ENCODE results near the gene GCDH.
"Not testable (repeated sequence)": the region's sequence is repeated elsewhere in the genome, so short reads cannot be mapped to it uniquely, and the experiment has no call there.

The GCDH gene

GRCh38 chr19:12913011-12913561 lies 22.1 kb downstream of the GCDH start:
- Mint-ChIP-seq H3K27me3 (peaks cover 2% of the 10 kb centered on the region), H3K4me1 (peaks cover 4% of the 10 kb centered on the region), H3K9me3 (no peaks in the 10 kb centered on the region), H3K27ac (no peak overlapping the region), H3K36me3 (no peaks in the 10 kb centered on the region), H3K4me3 (no peak overlapping the region)
- no peak for ATAC-seq (ENCODE audit: low read depth)
- no peak for DNase-seq (ENCODE audit: low spot score in 2 of 2)

DNA sequence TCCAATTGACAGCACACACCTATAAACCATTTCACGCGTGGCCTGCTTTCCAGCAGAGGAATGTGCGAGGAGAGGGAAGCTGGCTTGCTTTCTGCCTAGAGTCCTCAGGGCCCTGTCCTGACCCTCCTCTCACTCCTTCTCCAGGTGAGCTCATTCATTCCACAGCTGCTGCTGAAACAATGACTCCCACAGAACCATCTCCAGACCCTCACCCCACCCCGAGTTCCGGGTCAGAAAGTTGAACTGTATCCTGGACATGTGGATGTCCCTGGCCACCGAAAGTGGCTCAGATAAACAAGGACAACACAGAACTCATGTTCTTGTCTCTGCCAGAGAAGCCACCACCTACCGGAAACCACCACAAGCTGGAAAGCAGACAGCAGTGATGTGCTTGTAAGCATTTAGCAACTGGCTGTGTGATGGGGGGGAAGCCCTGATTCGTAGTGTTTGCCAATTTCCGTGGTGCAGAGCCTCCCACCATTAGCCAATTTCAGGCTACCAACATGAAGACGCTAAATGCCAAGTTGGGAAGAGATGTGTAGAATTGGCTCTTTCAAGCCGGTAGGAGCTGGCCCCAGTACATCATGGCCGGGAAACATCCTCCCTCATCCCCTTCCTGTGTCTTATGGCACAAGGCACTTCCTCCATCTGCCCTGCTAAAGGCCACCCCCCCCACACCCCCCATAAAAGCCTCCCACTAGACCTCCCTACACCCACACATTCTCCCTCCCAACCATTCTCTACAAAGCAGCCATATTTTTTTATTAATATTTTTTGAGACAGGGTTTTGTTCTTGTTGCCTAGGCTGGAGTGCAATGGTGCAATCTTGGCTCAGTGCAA lies 23.1 kb downstream of the GCDH start:
- Mint-ChIP-seq H3K4me3 (no peak overlapping the region), H3K27me3 (peaks cover 2% of the 10 kb centered on the region), H3K9me3 (no peaks in the 10 kb centered on the region), H3K27ac (no peak overlapping the region), H3K36me3 (no peaks in the 10 kb centered on the region), H3K4me1 (peaks cover 8% of the 10 kb centered on the region)
- no peak for DNase-seq (ENCODE audit: low spot score in 2 of 2)
- ATAC-seq (ENCODE audit: low read depth) = peak; percentile 66

DNA sequence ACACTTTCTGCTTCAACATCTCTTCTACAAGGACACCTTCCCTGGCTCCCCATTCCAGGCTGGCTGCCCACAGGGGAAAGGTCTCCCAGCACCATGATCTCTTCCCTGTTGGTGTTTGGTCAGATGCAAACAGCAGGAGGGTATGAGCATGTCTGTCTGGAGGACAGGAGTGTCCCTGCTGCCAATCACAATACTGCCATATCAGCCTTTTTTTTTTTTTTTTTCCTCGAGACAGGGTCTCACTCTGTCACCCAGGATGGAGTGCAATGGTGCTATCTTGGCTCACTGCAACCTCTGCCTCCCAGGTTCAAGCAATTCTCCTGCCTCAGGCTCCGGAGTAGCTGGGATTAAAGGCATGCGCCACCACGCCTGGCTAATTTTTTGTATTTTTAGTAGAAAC lies 24.9 kb downstream of the GCDH start:
- H3K9me3 Mint-ChIP-seq; H3K4me3 Mint-ChIP-seq; H3K4me1 Mint-ChIP-seq; H3K36me3 Mint-ChIP-seq; H3K27ac Mint-ChIP-seq; DNase-seq (ENCODE audit: low spot score in 2 of 2); H3K27me3 Mint-ChIP-seq; ATAC-seq (ENCODE audit: low read depth): not testable (repeated sequence)

- no peak overlapping the region for H3K4me3 Mint-ChIP-seq
- peaks cover 5% of the 10 kb centered on the region for H3K36me3 Mint-ChIP-seq
- DNase-seq (ENCODE audit: low spot score in 2 of 2) = no peak
- no peaks in the 10 kb centered on the region for H3K9me3 Mint-ChIP-seq
- H3K27ac Mint-ChIP-seq = peak overlapping the region; percentile 94
- no peak for ATAC-seq (ENCODE audit: low read depth)
- H3K4me1 Mint-ChIP-seq = peaks cover 10% of the 10 kb centered on the region
- peaks cover 2% of the 10 kb centered on the region for H3K27me3 Mint-ChIP-seq
Measured at GRCh38 chr19:12918253-12918652, 27.3 kb downstream of the GCDH start.

GRCh38 chr19:12921047-12921446 lies 30.1 kb downstream of the GCDH start:
- Mint-ChIP-seq H3K27me3 (peaks cover 2% of the 10 kb centered on the region), H3K36me3 (peaks cover 11% of the 10 kb centered on the region), H3K4me3 (no peak overlapping the region), H3K9me3 (no peaks in the 10 kb centered on the region), H3K27ac (no peak overlapping the region), H3K4me1 (peaks cover 5% of the 10 kb centered on the region)
- ATAC-seq (ENCODE audit: low read depth) (no peak), DNase-seq (ENCODE audit: low spot score in 2 of 2) (no peak)

DNA sequence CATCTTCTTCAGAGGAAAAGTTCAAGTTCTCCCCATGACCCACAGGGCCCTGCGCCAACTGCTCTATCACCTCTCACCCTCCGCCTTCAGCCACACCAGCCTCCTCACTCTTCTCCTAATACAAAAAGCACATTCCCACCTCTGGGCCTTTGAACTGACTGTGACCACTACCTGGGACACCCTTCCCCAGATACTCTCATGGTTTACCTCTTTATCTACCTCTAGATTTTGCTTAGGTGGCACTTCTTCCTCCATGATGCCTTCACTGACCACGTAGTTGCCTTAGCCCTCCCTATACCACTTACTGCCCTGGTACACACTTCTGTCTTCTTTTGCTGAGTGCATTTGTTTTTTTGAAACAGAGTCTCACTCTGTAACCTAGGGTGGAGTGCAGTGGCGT lies 32.0 kb downstream of the GCDH start:
- no peak overlapping the region for H3K27ac Mint-ChIP-seq
- H3K4me3 Mint-ChIP-seq = no peak overlapping the region
- DNase-seq (ENCODE audit: low spot score in 2 of 2) = no peak
- ATAC-seq (ENCODE audit: low read depth) = no peak
- H3K36me3 Mint-ChIP-seq = peaks cover 18% of the 10 kb centered on the region
- peaks cover 5% of the 10 kb centered on the region for H3K4me1 Mint-ChIP-seq
- H3K9me3 Mint-ChIP-seq = no peaks in the 10 kb centered on the region
- H3K27me3 Mint-ChIP-seq = no peaks in the 10 kb centered on the region

- no peaks in the 10 kb centered on the region for H3K27me3 Mint-ChIP-seq
- H3K4me1 Mint-ChIP-seq = no peaks in the 10 kb centered on the region
- no peaks in the 10 kb centered on the region for H3K9me3 Mint-ChIP-seq
- ATAC-seq (ENCODE audit: low read depth) (no peak), DNase-seq (ENCODE audit: low spot score in 2 of 2) (no peak)
- no peak overlapping the region for H3K4me3 Mint-ChIP-seq
- H3K27ac Mint-ChIP-seq = no peak overlapping the region
- peaks cover 25% of the 10 kb centered on the region for H3K36me3 Mint-ChIP-seq
Measured at GRCh38 chr19:12924621-12925310, 33.8 kb downstream of the GCDH start.

DNA sequence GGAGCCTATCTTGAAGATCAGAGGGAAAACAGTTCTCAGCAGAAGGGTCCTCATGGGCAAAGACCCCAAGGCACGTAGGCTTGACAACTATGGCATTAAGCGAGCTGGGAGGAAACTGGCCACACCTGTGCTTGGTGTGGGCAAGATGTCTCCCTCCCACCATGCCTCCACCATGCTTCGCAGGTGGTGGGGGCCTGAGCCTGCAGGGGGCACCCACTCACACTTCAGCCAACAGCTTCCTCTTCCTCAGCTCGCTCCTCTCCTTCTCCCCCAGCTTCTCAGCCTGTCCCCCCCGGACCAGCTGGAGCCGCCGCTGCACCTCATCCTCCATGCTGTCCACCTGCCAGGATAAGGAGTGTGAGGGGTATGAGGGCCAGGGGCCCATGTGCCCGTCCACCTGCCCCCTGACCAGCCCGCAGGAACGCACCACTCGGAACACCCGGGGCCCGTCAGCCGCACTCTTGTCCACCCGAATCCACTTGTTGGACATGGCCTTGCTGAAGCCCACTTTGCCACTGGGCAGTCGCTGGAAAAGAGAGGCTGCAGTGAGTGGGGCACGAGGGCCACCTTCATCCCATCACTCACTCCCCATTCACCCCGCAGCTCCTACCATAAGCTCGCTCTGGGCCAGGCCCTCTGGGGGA lies 39.2 kb downstream of the GCDH start:
- Mint-ChIP-seq H3K27ac (no peak overlapping the region), H3K27me3 (no peaks in the 10 kb centered on the region), H3K4me1 (peaks cover 16% of the 10 kb centered on the region), H3K36me3 (peaks cover 16% of the 10 kb centered on the region), H3K9me3 (no peaks in the 10 kb centered on the region), H3K4me3 (no peak overlapping the region)
- ATAC-seq (ENCODE audit: low read depth) = no peak
- no peak for DNase-seq (ENCODE audit: low spot score in 2 of 2)

GRCh38 chr19:12932392-12933286 lies 41.7 kb downstream of the GCDH start:
- ATAC-seq (ENCODE audit: low read depth) = no peak
- Mint-ChIP-seq H3K4me3 (peak overlapping the region; percentile 97), H3K36me3 (peaks cover 7% of the 10 kb centered on the region), H3K9me3 (no peaks in the 10 kb centered on the region), H3K4me1 (peaks cover 25% of the 10 kb centered on the region), H3K27ac (peak overlapping the region; percentile 90), H3K27me3 (no peaks in the 10 kb centered on the region)
- DNase-seq (ENCODE audit: low spot score in 2 of 2) = no peak

GRCh38 chr19:12933287-12934072 lies 42.5 kb downstream of the GCDH start, which contains the start of gene FARSA:
Gene FARSA, minus strand, starts transcription at chr19:12933711. Its CDS starts 15 bp downstream, at chr19:12933696.
- peak; percentile 72 to 75 for DNase-seq (ENCODE audit: low spot score in 2 of 2)
- H3K27me3 Mint-ChIP-seq = no peaks in the 10 kb centered on the region

GRCh38 chr19:12935071-12935470 lies 44.1 kb downstream of the GCDH start:
- DNase-seq (ENCODE audit: low spot score in 2 of 2) = no peak
- ATAC-seq (ENCODE audit: low read depth) = no peak
- no peaks in the 10 kb centered on the region for H3K9me3 Mint-ChIP-seq
- H3K36me3 Mint-ChIP-seq = peaks cover 8% of the 10 kb centered on the region
- H3K4me3 Mint-ChIP-seq = no peak overlapping the region
- no peaks in the 10 kb centered on the region for H3K27me3 Mint-ChIP-seq
- peaks cover 35% of the 10 kb centered on the region for H3K4me1 Mint-ChIP-seq
- H3K27ac Mint-ChIP-seq = no peak overlapping the region

More at GRCh38 chr19:12933287-12934072, 42.5 kb downstream of the GCDH start, which contains the start of gene FARSA:
- peaks cover 5% of the 10 kb centered on the region for H3K36me3 Mint-ChIP-seq
- ATAC-seq (ENCODE audit: low read depth) = peak; percentile 57
- peaks cover 28% of the 10 kb centered on the region for H3K4me1 Mint-ChIP-seq
- peak within 1 kb of the TSS; percentile 90 for H3K27ac Mint-ChIP-seq
- H3K9me3 Mint-ChIP-seq = no peaks in the 10 kb centered on the region
- peak within 1 kb of the TSS; percentile 97 for H3K4me3 Mint-ChIP-seq

- Mint-ChIP-seq H3K27ac (no peak overlapping the region), H3K4me3 (no peak overlapping the region), H3K27me3 (no peaks in the 10 kb centered on the region), H3K4me1 (peaks cover 41% of the 10 kb centered on the region), H3K9me3 (no peaks in the 10 kb centered on the region), H3K36me3 (peaks cover 16% of the 10 kb centered on the region)
- DNase-seq (ENCODE audit: low spot score in 2 of 2) (no peak), ATAC-seq (ENCODE audit: low read depth) (no peak)
Measured at GRCh38 chr19:12936582-12936981, 45.6 kb downstream of the GCDH start.

Measured in memory B cell (primary cell).